Progenitor cell of endocrine pancreas (in vitro differentiated cells): ENCODE results near the gene DUSP5. TPM values are rescaled to one million over a fixed set of nuclear protein-coding genes. Genes with fewer than 3 reads are reported as not detected.
"Not testable (repeated sequence)": the region's sequence is repeated elsewhere in the genome, so short reads cannot be mapped to it uniquely, and the experiment has no call there.

ENCODE experiments used
- DNase-seq: peaks from one replicate; pipeline ENCODE4 v3.0.0; 2021; ENCODE audit warnings: low spot score; ENCODE audit not compliant: unreplicated experiment
- H3K27ac Mint-ChIP-seq: 2 replicates; pipeline ENCODE4 v1.8.0; 2021; ENCODE audit warnings: mild to moderate bottlenecking, moderate library complexity, mixed read lengths
- H3K27me3 Mint-ChIP-seq: 2 replicates; pipeline ENCODE4 v1.8.0; 2021; ENCODE audit warnings: mixed read lengths
- H3K36me3 Mint-ChIP-seq: 2 replicates; pipeline ENCODE4 v1.8.0; 2022; ENCODE audit warnings: mixed read lengths; ENCODE audit not compliant: insufficient read depth
- H3K4me1 Mint-ChIP-seq: 2 replicates; pipeline ENCODE4 v1.8.0; 2021; ENCODE audit warnings: low read depth, mixed read lengths
- H3K4me3 Mint-ChIP-seq: 2 replicates; pipeline ENCODE4 v1.8.0; 2021; ENCODE audit warnings: low read depth, mild to moderate bottlenecking, moderate library complexity, mixed read lengths
- H3K9me3 Mint-ChIP-seq: 2 replicates; pipeline ENCODE4 v1.8.0; 2021; ENCODE audit warnings: low read depth, mixed read lengths
- total RNA-seq: library from RNA; stranded (reverse); gene quantifications from 2 replicates; pipeline ENCODE4 v1.2.1, GENCODE V29; 2021
- TF ChIP-seq, protein P1 (sequence below): fragments of 200-600 bp; sonication (generic); IDR thresholded peaks from one replicate; pipeline ENCODE4 v1.5.0; 2021; ENCODE audit warnings: antibody characterized with exemption, mild to moderate bottlenecking; ENCODE audit not compliant: unreplicated experiment

Gene DUSP5
- total RNA-seq, 1 donor from 2014 or later = 92.9 TPM

GRCh38 chr10:110524859-110525232 is 27.1 kb downstream of the DUSP5 start:
- no peaks in the 10 kb centered on the region for H3K9me3 Mint-ChIP-seq
- TF ChIP-seq, protein P1, sequence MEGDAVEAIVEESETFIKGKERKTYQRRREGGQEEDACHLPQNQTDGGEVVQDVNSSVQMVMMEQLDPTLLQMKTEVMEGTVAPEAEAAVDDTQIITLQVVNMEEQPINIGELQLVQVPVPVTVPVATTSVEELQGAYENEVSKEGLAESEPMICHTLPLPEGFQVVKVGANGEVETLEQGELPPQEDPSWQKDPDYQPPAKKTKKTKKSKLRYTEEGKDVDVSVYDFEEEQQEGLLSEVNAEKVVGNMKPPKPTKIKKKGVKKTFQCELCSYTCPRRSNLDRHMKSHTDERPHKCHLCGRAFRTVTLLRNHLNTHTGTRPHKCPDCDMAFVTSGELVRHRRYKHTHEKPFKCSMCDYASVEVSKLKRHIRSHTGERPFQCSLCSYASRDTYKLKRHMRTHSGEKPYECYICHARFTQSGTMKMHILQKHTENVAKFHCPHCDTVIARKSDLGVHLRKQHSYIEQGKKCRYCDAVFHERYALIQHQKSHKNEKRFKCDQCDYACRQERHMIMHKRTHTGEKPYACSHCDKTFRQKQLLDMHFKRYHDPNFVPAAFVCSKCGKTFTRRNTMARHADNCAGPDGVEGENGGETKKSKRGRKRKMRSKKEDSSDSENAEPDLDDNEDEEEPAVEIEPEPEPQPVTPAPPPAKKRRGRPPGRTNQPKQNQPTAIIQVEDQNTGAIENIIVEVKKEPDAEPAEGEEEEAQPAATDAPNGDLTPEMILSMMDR = no peak
- H3K36me3 Mint-ChIP-seq = peaks cover 2% of the 10 kb centered on the region
- no peak overlapping the region for H3K4me3 Mint-ChIP-seq
- no peak overlapping the region for H3K27ac Mint-ChIP-seq
- H3K27me3 Mint-ChIP-seq = peaks cover 12% of the 10 kb centered on the region
- no peak for DNase-seq
- H3K4me1 Mint-ChIP-seq = peaks cover 28% of the 10 kb centered on the region

DNA sequence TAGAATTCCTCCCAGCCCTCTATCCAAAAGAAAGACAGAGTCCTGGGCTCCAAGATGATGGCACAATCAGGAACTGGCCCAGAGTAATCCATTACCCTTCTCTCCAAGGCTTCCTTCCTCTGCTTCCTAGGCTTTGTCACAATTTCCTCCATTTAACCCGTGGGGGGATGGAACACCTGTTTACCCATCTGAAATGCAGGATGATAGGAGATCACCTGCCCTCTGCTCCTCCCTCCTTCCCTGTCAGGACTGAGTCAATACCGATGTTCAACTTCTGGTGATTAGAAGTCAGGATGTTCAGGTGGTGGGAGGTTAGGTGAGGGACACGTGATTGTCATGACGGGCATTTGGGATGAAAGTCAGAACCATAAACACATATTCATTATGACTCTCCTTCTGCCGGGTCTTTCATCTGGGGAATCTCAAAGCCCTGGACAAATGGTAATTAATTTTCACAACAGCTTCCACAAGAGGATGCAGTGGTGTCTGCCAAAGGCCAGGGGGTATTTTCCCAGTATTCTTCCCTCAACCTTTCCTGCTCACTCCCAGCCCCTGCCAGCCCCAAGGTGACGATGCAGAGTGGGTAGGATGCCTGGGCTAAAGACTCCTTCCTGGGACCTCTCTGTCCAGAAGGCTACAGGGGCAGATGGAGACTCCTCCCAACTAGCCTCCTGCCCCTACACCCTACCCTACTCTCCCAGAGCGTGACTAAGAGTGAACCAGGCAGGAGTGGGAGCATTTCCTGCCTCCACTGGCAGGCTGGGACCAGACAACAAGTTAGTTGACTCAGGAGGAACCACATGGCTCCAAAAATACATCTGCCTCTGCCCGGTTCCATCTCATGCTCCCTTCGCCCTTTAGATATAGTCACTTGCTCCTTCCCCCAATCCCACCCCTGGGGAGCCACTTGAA is 27.9 kb downstream of the DUSP5 start:
- TF ChIP-seq, protein P1 = no peak
- H3K9me3 Mint-ChIP-seq = no peaks in the 10 kb centered on the region
- no peak for DNase-seq
- peaks cover 12% of the 10 kb centered on the region for H3K27me3 Mint-ChIP-seq
- H3K4me3 Mint-ChIP-seq = no peak overlapping the region
- H3K4me1 Mint-ChIP-seq = peaks cover 26% of the 10 kb centered on the region
- peak overlapping the region; percentile 85 for H3K27ac Mint-ChIP-seq
- peaks cover 2% of the 10 kb centered on the region for H3K36me3 Mint-ChIP-seq

- no peak overlapping the region for H3K27ac Mint-ChIP-seq
Measured at GRCh38 chr10:110527731-110528171, 30.0 kb downstream of the DUSP5 start.

DNA sequence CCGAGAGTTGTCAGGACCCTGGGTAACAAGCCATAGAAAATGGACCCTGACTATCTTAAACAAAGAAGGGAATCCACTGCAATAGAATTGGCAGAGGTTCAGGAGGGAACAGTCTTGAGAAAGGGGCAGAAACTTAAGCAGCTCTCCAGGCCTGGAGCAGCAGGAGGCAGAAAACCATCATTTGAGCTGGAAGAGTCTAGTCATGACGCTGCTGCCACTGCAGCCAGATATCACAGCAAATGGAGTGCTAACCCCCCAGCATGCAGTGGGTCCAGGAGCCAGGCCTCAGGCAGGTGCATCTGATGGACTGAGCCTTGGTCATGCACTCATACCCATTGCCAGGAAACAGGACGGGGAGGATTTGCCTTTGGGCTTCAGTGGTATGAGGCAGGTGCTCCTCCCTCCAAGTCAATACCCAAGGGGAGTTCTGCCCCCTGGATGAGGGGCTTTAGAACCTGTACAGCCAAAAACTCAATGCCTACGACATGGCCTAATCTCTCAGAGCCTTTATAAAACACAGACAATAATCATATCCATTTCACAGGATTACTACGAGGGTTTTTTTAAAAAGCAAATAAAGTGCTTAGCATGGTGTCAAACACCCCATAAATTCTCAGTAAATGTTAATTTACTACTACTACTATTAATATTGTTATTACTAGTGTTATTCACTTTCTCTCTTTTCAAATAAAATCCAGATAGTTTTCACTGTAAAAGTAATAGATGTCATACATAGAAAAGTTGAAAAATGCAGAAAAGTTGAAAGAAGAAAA is 30.7 kb downstream of the DUSP5 start:
- peaks cover 19% of the 10 kb centered on the region for H3K27me3 Mint-ChIP-seq
- DNase-seq = no peak
- H3K9me3 Mint-ChIP-seq = no peaks in the 10 kb centered on the region
- H3K4me1 Mint-ChIP-seq = peaks cover 13% of the 10 kb centered on the region
- TF ChIP-seq, protein P1 = no peak
- H3K36me3 Mint-ChIP-seq = peaks cover 2% of the 10 kb centered on the region
- no peak overlapping the region for H3K4me3 Mint-ChIP-seq
- H3K27ac Mint-ChIP-seq = no peak overlapping the region

More at GRCh38 chr10:110527731-110528171, 30.0 kb downstream of the DUSP5 start:
- TF ChIP-seq, protein P1 = no peak
- H3K4me3 Mint-ChIP-seq = no peak overlapping the region
- peaks cover 15% of the 10 kb centered on the region for H3K4me1 Mint-ChIP-seq
- no peaks in the 10 kb centered on the region for H3K9me3 Mint-ChIP-seq
- H3K27me3 Mint-ChIP-seq = peaks cover 19% of the 10 kb centered on the region
- peaks cover 2% of the 10 kb centered on the region for H3K36me3 Mint-ChIP-seq
- DNase-seq = no peak

GRCh38 chr10:110528997-110529524 is 31.4 kb downstream of the DUSP5 start:
- not testable (repeated sequence) for H3K36me3 Mint-ChIP-seq, H3K9me3 Mint-ChIP-seq, H3K27ac Mint-ChIP-seq, DNase-seq, H3K4me1 Mint-ChIP-seq, H3K4me3 Mint-ChIP-seq
- H3K27me3 Mint-ChIP-seq = peaks cover 19% of the 10 kb centered on the region
